ENCODE measurements around the gene UTS2B.
A peak's percentile ranks its signal among the peaks of the same experiment; 100 is the strongest.
"Not testable (repeated sequence)": the region's sequence is repeated elsewhere in the genome, so short reads cannot be mapped to it uniquely, and the experiment has no call there.

UTS2B gene

DNA sequence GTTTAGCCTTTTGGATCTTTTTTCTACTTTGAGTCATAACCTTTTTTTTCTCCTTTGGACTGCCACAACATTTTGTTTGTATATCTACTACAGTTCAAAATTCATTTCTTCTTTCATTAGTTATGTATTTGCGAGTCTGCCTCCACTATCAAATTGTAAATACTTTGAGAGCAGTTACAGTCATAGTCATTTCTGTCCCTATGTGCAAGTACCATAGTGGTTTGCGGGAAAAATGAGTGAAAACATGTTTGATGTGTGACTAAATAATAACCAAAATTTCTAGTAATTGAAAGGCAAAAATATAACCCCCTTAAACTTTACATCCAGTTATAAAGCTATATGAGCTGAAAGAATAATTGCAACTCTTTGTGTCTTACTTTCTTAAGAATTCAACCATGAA lies 46.9 kb downstream of the UTS2B start:
- DNase-seq (ENCODE audit: low spot score), result no peak
- no peak for FAIRE-seq

DNA sequence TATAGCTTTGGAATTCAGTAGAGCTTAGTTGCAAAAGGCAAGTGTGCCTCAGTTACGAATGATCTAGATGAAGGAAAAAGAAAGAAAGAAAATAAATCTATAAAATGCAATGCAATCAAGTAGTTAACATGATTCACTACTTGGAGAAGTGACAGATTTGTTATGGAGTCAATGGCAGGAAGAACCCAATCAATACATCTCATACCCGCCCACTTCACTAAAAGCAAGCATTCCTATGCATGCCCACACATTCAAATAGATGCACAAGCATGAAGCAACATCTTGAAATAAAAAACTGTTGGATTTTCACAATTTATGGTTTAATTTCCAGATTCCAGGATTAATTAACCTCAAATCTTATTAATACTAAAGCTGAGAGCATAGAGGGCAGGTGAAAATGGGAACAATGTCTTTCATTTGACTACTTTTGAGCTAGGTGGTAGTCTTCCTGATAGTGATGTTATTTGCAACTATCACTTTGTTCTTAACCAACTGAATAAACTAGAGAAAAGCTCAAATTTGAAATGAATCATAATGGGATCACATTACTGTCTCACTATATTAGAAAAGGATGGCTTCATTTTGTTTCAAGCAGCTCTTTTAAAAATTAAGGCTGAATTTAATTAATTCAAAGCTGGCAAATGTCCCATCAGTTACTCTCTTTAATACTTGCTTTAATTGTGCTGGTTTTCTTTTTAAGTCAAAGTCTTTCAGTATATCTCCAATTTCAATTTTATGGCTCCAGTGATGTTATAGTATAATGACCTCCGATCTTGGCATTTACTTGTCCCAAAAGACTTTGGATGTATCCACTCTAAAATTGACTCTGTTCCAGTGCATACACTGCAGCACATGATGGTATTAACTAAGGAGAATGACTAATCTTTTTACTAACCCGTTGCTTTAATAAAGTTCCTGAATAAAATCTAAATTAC lies 47.8 kb downstream of the UTS2B start:
- no peak for FAIRE-seq

DNA sequence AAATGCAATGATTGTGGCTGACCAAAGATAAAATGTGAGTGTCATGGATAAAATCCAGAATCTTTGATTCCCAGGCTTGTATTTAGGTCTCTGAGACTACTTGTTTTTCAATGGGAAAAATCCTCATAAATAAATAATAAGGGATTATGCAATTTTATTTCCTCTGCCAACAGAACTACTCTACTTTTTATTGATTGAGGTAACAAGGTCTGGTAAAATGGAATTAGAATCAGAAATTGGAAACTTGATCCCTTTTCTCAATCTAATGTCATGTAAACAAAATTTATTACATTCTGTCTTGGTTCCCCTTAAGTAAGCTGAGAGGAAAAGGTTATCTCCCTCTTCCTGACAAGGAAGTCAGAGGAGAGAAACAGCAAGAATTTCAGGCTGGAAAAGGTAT lies 49.4 kb downstream of the UTS2B start:
- FAIRE-seq, result no peak
- DNase-seq (ENCODE audit: low spot score), result no peak

More for the DNA sequence above, 47.8 kb downstream of the UTS2B start:
- DNase-seq (ENCODE audit: low spot score), result no peak

DNA sequence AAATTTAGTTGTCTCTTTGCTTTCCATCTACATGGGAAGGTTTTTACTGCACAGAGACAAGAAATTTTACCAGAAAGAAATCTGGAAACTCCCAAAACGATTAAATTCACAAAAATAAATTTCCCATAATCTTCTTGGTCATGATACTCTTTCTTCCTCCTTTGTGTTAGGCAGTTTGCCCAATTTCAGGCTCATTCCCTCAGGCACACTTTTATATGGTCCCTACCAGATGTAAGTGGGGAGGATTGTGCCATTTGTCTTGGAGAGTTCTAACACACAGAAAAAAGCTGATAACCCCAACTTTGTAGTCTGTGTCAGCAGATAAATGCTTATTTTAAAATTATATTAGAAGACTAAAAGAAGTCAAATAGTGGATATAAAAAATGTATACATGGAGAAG lies 50.2 kb downstream of the UTS2B start:
- DNase-seq (ENCODE audit: low spot score) (no peak), FAIRE-seq (no peak)

DNA sequence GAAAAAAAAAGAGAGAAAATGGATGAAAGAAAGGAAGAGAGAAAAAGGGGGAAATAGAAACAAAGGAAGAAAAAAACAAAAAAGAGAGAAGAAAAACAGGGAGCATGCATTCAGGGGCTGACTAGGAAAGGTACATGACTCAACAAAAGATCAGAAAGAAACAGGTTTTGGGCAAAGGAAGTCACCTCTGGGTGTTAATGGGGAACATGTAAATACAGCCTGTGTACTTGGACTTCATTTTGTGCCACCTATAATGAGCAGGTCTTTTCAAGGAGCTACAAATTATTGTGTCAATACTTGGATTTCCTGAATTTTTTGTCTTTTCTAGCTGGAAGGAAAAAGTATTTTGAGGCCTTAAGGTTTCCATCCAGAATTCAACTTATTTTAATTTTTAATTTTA lies 54.6 kb downstream of the UTS2B start:
- no peak for DNase-seq (ENCODE audit: low spot score)

DNA sequence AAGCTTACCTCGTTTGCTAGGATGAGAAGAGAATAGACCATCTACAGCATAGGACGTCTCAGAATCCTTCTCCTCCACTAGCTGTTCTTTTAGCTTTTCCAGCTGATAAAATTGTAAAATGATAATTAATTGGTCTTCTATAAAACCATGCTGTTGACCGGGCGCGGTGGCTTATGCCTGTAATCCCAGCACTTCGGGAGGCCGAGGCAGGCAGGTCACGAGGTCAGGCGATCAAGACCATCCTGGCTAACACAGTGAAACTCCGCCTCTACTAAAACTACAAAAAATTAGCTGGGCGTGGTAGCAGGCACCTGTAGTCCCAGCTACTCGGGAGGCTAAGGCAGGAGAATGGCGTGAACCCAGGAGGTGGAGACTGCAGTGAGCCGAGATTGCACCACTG lies 55.1 kb downstream of the UTS2B start:
- not testable (repeated sequence) for FAIRE-seq; DNase-seq (ENCODE audit: low spot score)

More for the DNA sequence above, 54.6 kb downstream of the UTS2B start:
- FAIRE-seq, result no peak

DNA sequence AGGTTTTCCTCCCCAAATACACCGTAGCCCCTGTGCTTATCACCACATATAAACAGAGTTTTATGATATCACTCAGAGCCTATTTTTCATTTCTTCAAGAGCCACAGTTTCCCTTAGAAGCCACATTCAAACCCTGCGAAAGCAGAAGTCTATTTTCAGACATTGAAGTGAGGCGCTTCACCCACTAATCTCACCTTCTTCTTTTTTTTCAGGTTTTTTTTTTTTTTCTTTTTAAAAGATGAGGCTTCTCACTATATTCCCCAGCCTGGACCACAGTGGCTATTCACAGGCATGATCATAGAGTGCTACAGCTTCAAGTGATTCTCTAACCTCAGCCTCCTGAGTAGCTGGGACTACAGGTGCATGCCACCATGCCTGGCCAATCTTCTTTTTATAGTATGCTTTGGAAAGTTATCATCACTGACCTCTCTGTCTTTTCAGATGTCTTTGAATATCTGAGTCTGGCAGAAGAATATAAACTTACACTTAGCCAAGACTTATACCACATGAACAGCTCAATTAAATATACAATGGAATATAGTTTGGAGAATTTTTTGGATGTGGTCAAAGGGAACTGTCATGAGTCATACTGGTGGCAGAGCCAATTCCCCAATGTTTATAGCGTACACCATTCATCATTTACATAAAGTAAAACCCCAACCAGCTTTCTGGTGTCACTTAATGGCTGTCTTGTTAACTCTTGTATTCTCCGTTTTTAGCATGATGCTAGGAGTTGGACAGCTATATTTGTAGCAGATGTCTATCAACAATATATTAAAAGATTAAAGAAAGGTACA lies 60.8 kb downstream of the UTS2B start:
- FAIRE-seq (no peak), DNase-seq (ENCODE audit: low spot score) (no peak)

DNA sequence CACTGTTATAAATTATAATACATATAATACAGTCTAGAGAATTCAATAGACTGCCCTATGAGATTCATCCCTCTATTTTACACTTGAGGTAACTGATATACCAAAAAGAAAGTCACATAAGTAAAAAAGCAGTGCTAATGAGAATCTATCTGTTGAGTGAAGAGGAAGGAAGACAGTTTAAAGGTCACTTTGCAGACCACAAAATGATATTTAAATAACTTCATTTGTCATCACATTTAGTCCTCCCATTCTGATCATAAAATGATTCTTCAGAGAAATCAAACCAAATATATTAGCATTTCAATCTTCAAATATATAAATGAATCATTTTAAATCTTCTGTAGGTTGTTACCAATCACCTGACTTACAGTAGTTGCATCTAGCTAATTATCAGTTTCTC lies 61.6 kb downstream of the UTS2B start:
- no peak for DNase-seq (ENCODE audit: low spot score)
- no peak for FAIRE-seq

DNA sequence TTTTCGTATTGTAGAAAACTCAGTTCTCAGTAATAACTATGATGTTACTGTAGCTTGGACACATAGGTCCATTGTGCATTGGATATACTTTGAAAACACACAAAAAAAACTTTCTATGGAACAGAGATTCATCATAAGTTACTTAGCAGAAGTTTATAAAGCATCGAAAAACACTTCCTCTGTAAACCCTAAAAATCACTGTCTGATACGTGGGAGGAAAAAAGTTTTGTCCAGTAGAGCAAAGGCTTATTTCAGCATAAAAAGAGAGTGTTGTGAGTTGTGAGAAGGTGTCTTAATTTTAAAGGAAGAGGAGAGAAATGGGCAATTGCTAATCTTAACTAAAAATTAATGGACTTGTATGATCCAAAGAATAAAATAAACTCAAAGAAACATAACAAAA lies 66.5 kb downstream of the UTS2B start:
- DNase-seq (ENCODE audit: low spot score), result no peak
- no peak for FAIRE-seq

DNA sequence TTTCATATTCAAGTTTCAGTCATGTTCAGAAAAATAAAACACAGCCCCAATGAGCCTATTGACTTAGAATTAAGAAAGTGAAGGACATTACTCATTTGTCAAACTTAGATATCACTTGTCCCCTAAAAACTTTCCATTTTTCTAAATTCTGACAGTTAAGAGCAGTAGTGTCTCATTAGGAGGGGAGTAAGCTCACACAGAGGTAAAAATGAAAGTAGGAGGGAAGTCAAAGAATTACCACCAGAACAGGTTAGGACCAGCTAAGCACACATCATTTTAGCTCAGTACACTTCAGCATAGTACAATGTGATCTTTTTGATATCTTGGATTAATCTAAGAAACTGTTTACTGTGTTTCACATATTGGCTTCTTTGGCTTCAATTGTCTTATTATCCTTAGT lies 67.0 kb downstream of the UTS2B start:
- FAIRE-seq, result no peak
- DNase-seq (ENCODE audit: low spot score), result no peak

DNA sequence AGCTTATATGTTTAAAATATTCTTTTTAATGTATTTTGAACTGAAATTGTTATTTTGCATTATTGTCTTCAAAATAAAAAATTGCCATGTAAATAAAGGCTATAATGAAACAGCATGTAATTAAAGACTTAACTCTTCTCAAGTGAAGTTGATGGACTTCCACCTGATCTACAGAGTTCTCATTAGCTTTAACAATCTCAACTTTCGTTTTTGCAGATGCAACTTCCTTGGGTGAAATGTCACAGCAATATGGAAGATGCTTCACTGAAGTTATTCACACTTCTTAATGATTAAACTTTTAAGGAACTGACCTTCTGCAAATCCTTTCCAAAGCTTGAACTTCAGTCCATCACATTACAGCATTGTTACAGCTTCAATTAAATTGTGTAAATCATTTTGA lies 67.7 kb downstream of the UTS2B start:
- no peak for FAIRE-seq

DNA sequence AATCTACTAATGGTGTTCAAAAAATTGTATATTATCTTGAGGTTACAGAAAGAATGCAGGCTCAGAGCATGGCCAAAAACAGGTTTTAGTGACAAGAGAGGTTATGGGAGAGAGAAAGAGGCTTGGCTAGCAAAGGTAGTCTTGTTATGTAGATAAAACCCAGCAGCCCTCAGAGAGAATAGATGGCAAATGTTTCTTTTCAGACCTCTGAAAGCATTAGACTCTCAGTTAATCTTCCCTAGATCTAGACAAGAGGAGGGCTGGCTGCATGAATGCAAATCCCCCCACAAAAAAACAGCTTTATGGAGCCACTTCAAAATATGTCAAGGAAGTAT lies 69.1 kb downstream of the UTS2B start:
- DNase-seq (ENCODE audit: low spot score) (no peak), FAIRE-seq (no peak)

More for the DNA sequence above, 67.7 kb downstream of the UTS2B start:
- DNase-seq (ENCODE audit: low spot score), result no peak

DNA sequence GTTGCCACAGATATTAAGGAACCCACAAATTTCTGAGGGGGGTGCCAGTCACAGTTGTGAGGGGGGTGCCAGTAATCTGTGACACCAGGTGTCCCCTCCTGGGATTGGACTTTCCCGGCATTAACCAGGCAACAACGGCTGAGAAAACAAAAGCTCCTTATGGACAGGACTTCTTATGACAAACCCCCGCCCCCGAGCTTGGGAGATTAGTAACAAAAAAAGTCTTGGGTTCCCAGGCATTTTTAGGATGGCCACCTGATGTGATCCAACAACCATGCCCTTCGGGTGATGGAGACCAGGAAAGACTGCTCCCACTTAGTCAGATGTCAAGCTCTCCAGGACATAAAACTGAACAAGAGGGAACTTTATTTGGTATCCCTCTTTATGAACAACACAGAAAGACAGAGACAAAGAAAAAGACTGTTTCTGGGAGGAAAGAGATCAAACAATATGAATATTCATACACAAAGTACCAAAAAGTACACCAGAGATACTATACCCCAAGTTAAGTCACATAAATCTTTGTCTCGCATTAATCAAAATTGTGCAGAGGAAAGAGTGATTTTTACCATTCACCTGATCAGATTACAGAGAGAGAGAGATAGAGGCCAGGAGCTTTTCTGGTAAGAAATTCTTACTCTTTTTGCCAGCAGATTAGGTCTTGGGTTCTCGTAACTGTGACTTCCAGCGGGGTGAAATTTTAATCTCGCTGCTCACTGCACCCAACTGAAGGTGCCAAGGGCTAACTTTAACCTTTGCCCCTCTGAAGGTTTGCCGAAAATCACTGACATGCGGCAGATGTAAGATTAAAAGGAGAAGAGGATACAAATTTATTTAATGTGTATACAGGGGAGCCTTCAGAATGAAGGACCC lies 69.7 kb downstream of the UTS2B start:
- DNase-seq (ENCODE audit: low spot score) (no peak), FAIRE-seq (no peak)

DNA sequence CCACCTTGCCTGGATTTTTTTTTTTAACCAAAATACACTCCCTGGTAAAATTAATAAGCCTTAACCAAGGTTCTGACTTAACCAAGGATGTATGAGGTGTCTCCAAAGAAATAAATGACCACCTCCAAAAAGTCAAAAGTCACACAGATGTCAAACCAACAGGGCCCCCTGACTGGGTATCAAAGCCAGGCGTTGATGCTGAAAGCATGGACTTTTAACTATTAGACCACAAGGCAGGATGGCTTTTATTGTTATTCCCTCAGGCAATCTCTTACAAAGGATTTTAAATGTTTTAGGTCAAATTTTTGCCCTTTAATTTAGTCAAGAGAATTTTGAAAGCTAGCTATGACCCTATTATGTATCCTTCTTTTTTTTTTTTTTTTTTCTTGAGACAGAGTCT lies 70.8 kb downstream of the UTS2B start:
- FAIRE-seq, result no peak

DNA sequence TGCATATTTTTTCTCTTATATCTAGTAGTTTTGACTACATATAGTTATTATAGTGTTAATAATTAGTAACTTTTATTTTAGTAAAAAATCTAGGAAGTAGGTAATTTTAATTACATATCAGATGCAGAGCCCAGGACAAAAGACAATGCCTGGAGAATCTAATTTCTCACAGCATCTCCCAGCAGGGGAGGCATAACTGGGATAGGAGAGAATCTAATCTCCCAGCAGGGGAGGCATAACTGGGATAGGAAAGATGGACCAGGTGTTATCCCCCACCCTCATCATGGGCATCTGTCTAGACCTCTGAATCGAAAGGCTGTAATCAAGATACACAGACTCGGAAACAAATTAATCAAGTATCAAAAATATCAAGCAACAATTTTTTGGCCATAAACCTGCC lies 73.0 kb downstream of the UTS2B start:
- DNase-seq (ENCODE audit: low spot score) (no peak), FAIRE-seq (no peak)

More for the DNA sequence above, 70.8 kb downstream of the UTS2B start:
- no peak for DNase-seq (ENCODE audit: low spot score)

DNA sequence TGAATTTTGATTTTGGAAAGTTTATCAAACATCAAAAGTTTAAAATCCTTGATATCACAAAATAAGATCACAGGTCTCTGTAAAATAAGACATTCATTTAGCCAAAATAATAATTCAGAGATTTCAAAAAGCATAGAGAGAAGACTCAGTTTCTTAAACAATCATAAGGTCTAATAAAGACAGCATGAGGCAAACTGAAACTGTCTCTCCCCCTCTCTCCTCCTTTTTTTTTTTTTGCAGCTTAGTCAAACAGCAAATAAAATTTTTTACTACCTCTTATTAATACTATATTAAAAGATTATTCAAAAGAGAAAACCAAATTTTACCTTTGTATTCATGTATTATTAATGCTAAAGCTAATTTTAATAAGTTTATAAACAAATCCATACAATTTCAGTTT lies 73.9 kb downstream of the UTS2B start:
- DNase-seq (ENCODE audit: low spot score), result no peak
- FAIRE-seq, result no peak

DNA sequence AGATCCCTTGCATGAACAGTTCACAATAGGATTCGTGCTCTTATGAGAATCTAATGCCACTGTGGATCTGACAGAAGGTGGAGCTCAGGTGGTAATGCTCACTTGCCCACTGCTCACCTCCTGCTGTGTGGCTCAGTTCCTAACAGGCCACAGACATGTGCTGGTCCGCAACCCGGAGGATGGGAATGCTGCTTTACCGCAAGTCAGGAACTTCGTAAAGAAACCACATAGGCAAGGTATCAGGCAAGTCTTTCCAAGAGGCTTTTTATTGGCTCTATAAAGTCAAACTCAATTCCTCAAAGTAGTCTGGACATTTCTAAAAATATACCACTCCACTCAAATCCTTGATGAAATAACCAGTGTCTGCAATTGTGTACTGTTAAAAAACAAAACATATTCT lies 75.2 kb downstream of the UTS2B start:
- FAIRE-seq (no peak), DNase-seq (ENCODE audit: low spot score) (no peak)

DNA sequence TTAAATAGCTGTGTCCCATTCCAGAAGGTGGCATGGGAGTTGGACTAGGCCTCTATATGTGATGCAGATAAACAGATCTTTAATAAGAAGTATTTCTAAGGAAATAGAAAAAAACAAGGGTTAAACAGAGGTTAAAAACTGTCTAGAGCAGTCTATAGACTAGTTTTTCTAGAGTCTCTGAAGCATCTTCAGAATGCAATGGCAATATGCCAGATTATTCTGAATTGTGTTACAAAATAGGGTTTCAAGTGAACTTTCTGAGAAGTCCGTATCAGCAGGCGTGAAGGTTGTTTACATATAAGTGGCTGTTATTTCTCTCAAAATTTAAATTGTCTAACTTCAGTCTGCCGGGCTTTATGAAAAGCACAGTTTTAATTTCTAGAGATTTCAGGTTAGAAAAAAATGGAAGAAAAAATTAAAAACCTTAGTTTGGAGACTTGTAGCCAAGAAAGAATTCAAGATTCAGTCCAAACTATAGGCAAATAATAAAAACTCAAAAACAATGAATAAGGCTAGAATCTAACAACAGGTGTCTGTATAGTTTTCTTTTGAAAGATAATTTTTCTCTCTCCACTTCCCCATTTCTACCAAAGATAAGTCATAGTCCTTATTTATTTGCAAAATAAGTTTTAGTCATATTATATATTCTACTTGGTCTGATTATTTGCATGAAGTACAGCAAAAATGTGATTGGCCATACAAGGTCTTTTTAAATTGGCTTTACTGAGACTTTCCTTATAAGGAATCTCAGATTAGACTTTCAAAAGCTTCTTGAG lies 76.0 kb downstream of the UTS2B start:
- DNase-seq (ENCODE audit: low spot score) (no peak), FAIRE-seq (no peak)

DNA sequence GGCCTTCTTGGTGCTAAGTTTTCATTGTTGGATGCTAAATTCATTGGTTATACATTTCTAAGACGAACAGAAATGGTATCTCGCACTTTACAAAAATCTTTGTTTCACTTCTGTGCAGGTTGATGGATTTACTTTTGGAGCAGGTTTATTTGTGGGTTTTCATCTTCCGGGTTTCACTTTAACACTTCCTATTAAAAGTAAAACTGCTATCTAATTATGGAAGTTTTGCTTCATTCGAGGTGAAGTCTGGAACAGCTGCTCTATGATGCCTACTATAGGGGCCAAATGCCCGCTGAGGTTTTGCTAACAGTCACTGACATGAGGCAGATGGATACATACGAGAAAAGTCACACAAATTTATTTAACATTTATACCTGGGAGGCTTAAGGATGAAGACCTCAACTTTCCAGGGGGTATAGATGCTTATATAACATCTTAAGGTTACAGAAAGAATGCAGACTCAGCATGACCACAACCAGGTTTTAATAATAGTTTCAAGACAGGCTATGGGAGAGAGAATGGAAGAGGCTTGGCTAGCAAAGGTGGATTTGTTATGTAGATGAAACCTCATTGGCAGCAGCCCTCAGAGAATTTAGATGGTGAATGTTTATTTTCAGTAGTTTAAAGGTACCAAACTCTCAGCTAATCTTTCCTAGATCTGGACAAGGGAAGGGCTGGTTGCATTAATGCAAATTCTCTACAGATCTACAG lies 77.1 kb downstream of the UTS2B start:
- FAIRE-seq (no peak), DNase-seq (ENCODE audit: low spot score) (no peak)

DNA sequence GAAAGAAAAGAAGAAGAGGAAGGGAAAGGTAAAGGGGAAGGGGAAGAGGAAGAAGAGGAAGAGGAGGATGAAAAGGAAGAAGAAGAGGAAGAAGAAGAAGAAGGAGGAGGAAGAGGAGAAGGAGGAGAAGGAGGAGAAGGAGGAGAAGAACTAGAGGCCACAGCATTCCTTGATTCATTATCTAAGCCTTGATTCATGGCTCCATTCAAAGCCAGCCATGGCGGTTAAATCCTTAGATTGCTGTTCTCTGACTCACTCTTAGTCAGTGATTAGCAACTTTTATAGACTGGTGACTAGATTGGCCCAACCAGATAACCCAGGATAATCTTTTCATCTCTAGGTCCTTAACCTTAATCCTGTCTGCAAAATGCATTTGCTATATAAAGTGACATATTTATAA lies 83.7 kb downstream of the UTS2B start:
- DNase-seq (ENCODE audit: low spot score) (peak; percentile 86), FAIRE-seq (peak; percentile 96)

Measured in RCC 7860 (cell line).